Measurements from ENCODE around the gene TM6SF1. TPM values are rescaled to one million over a fixed set of nuclear protein-coding genes. Genes with fewer than 3 reads are reported as not detected.
A peak's percentile ranks its signal among the peaks of the same experiment; 100 is the strongest.

Gene TM6SF1
- total and polyA plus RNA-seq, 4 donors = 0.65 to 2.1 (median 1.3) TPM

DNA sequence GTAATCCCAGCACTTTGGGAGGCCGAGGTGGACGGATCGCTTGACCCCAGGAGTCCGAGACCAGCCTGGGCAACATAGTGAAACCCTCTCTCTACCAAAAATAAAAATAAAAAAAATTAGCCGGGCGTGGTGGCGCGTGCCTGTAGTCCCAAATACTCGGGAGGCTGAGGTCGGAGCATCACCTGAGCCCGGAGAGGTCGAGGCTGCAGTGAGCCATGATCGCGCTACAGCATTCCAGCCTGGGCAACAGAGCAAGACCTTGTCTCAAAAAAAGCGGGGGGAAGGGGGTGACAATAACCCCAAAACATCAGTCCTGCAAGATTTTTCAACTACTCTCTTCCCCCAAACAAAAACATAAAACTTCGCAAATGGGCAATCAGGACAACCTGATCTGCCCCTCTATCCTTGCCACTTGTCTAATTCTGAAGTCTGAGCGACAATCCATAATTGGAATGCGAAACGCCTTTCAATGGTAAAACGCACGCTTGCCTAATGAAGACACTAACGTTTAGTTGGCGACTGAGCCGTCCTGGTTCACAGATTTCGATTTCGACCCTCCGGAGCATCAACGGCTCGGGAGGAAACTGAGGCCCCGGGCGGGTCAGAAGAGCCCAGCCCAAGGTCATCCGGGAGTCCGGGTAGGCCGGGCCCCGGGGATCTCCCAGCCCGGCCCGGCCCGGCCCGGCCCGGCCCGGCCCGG, 41.3 kb upstream of the TM6SF1 start:
- Histone ChIP-seq H3K4me3 (ENCODE audit: low read depth in 1 of 3, low read length in 3 of 3) (peak overlapping the region; percentile 94 to 100 (median 96)), H3K36me3 (ENCODE audit: control insufficient read depth in 4 of 4, insufficient read depth in 3 of 4, low read depth in 1 of 4, low read length in 3 of 4) (peaks cover 0 to 2% (median 0%) of the 10 kb centered on the region in 4 donors), H3K27me3 (ENCODE audit: control insufficient read depth in 4 of 4, insufficient read depth in 4 of 4, low read length in 3 of 4) (no peaks in the 10 kb centered on the region), H3K27ac (ENCODE audit: low read depth in 1 of 2, low read length in 2 of 2) (peak overlapping the region; percentile 90 to 96), H3K4me1 (ENCODE audit: control insufficient read depth in 4 of 4, insufficient read depth in 4 of 4, low read length in 3 of 4) (peaks cover 4 to 34% (median 21%) of the 10 kb centered on the region in 4 donors), H3K9ac (ENCODE audit: low read depth in 1 of 2, low read length in 2 of 2) (peak overlapping the region; percentile 80 to 94), H3K9me3 (ENCODE audit: control insufficient read depth in 4 of 4, low read length in 3 of 4) (no peaks in the 10 kb centered on the region)
- no peak for DNase-seq (ENCODE audit: low spot score)
- 10% methylated on average over 42 of the region's 42 CpGs for WGBS
- TF ChIP-seq, protein P1, sequence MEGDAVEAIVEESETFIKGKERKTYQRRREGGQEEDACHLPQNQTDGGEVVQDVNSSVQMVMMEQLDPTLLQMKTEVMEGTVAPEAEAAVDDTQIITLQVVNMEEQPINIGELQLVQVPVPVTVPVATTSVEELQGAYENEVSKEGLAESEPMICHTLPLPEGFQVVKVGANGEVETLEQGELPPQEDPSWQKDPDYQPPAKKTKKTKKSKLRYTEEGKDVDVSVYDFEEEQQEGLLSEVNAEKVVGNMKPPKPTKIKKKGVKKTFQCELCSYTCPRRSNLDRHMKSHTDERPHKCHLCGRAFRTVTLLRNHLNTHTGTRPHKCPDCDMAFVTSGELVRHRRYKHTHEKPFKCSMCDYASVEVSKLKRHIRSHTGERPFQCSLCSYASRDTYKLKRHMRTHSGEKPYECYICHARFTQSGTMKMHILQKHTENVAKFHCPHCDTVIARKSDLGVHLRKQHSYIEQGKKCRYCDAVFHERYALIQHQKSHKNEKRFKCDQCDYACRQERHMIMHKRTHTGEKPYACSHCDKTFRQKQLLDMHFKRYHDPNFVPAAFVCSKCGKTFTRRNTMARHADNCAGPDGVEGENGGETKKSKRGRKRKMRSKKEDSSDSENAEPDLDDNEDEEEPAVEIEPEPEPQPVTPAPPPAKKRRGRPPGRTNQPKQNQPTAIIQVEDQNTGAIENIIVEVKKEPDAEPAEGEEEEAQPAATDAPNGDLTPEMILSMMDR (IDR thresholded peaks at IDR 0.05; ENCODE audit: low read depth, low read length, missing input control) = no peak
- no peak for TF ChIP-seq EGR1 (IDR thresholded peaks at IDR 0.05; ENCODE audit: low read depth in 2 of 2)
- TF ChIP-seq, protein P2, sequence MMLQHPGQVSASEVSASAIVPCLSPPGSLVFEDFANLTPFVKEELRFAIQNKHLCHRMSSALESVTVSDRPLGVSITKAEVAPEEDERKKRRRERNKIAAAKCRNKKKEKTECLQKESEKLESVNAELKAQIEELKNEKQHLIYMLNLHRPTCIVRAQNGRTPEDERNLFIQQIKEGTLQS (IDR thresholded peaks at IDR 0.05) = no peak
- TF ChIP-seq, protein P3, sequence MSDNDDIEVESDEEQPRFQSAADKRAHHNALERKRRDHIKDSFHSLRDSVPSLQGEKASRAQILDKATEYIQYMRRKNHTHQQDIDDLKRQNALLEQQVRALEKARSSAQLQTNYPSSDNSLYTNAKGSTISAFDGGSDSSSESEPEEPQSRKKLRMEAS (IDR thresholded peaks at IDR 0.05) = no peak
- TF ChIP-seq SP1 (IDR thresholded peaks at IDR 0.05) = no peak
- TF ChIP-seq RXRA (IDR thresholded peaks at IDR 0.05) = no peak
- no peak for TF ChIP-seq FOXA1 (IDR thresholded peaks at IDR 0.05)
- no peak for TF ChIP-seq FOXA2 (IDR thresholded peaks at IDR 0.05)
- TF ChIP-seq, protein P4, sequence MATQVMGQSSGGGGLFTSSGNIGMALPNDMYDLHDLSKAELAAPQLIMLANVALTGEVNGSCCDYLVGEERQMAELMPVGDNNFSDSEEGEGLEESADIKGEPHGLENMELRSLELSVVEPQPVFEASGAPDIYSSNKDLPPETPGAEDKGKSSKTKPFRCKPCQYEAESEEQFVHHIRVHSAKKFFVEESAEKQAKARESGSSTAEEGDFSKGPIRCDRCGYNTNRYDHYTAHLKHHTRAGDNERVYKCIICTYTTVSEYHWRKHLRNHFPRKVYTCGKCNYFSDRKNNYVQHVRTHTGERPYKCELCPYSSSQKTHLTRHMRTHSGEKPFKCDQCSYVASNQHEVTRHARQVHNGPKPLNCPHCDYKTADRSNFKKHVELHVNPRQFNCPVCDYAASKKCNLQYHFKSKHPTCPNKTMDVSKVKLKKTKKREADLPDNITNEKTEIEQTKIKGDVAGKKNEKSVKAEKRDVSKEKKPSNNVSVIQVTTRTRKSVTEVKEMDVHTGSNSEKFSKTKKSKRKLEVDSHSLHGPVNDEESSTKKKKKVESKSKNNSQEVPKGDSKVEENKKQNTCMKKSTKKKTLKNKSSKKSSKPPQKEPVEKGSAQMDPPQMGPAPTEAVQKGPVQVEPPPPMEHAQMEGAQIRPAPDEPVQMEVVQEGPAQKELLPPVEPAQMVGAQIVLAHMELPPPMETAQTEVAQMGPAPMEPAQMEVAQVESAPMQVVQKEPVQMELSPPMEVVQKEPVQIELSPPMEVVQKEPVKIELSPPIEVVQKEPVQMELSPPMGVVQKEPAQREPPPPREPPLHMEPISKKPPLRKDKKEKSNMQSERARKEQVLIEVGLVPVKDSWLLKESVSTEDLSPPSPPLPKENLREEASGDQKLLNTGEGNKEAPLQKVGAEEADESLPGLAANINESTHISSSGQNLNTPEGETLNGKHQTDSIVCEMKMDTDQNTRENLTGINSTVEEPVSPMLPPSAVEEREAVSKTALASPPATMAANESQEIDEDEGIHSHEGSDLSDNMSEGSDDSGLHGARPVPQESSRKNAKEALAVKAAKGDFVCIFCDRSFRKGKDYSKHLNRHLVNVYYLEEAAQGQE (IDR thresholded peaks at IDR 0.05) = no peak
- TF ChIP-seq TAF1 (conservative IDR thresholded peaks at IDR 0.05) = no peak
- TF ChIP-seq YY1 (IDR thresholded peaks at IDR 0.05) = no peak
- TF ChIP-seq RAD21 (IDR thresholded peaks at IDR 0.05) = no peak
- no peak for TF ChIP-seq NR2F2 (IDR thresholded peaks at IDR 0.05)
- TF ChIP-seq GABPA (IDR thresholded peaks at IDR 0.05 in 1 of 2, conservative IDR thresholded peaks at IDR 0.05 in 1 of 2) = no peak
- no peak for TF ChIP-seq HNF4A (conservative IDR thresholded peaks at IDR 0.05)
